ENCODE measurements around the gene TEX2.

- TF ChIP-seq CTCF (IDR thresholded peaks at IDR 0.05; ENCODE audit: insufficient read depth, low read length, poor library complexity, severe bottlenecking): no peak
- TF ChIP-seq EZH2phosphoT487 (conservative IDR thresholded peaks at IDR 0.05; ENCODE audit: low read length): no peak
These were observed 117.2 kb downstream of the TEX2 start for GRCh38 chr17:64145751-64146417.

Measured in SU-DHL-6 (cell line).